ENCODE data around the gene PCDHA5.

The PCDHA5 gene

GRCh38 chr5:140862441-140863295 is 41.3 kb downstream of the PCDHA5 start:
- DNase-seq = no peak

- no peak for DNase-seq
Observed at GRCh38 chr5:140868721-140869554, 47.5 kb downstream of the PCDHA5 start, which contains the start of gene PCDHA11. TSS of gene PCDHA11 (plus strand) at chr5:140868957. CDS start at chr5:140869104, 147 bp downstream.

- DNase-seq = no peak
Observed at GRCh38 chr5:140869555-140869886, 48.1 kb downstream of the PCDHA5 start.

- no peak for DNase-seq
Observed at GRCh38 chr5:140870221-140871201, 49.1 kb downstream of the PCDHA5 start.

Measured in CD4-positive, alpha-beta T cell treated with Interleukin-17A for 4 hours (primary cell).